ENCODE data around the gene FHIP1A. TPM values are rescaled to one million over a fixed set of nuclear protein-coding genes. Genes with fewer than 3 reads are reported as not detected.

Gene FHIP1A
- total RNA-seq, 1 experiment from 2014 or later = 14.8 TPM

Other genes starting within 250 kb of the FHIP1A start
- gene PRSS48, start 132.0 kb upstream of the FHIP1A start, total RNA-seq (2021; ENCODE audit: unreplicated experiment) = not detected
- gene SH3D19, start 83.6 kb upstream of the FHIP1A start, total RNA-seq (2021; ENCODE audit: unreplicated experiment) = 37.5 TPM